Activated T-helper 9 cell treated with anti-CD3 and anti-CD28 coated beads, Interleukin-2, amount 50 U/mL, for 16 hours (primary cell): Measurements from ENCODE around the gene RPS18.

Experiments
- DNase-seq: peaks from one replicate; pipeline ENCODE4 v3.0.0-alpha.2; 2020; ENCODE audit warnings: low read depth

RPS18 gene

DNA sequence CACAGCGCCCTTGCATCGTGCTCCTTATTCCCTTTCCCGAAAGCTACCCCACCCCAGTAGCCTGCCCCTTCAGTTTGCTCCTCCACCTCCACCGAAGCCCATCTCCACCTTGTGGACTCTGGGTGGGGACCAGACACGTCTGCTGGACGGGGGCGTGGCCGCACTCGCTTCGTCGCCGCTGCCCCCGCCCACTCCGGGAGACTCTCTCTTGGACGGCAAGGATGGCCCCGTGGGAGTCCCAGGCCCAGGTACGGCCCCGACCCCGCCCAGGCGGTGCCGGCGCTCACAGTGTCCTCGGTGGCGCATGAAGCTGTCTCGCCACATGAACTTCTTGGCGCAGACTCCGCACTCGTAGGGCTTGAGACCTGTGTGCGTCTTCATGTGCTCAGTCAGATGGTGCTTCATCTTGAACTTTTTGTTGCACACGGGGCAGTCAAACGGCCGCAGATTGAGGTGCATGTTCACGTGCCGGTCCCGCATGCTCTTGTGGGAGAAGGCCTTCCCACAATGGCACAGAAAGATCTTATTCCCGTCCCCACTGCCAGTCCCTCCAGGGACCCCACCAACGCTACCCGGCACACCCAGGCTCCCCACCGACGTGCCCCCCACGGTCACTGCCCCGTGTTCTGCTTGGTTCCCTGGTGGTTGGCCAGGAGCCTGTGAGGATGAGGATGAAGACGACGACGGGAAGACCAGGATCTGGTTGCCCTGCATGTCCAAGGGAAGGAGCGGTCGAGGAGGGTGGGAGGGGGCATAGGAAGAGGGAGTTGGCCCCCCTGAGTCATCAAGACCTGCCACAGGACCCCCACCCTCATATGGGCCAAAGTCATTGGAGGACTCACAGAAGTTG lies 43.3 kb downstream of the RPS18 start:
- no peak for DNase-seq

DNA sequence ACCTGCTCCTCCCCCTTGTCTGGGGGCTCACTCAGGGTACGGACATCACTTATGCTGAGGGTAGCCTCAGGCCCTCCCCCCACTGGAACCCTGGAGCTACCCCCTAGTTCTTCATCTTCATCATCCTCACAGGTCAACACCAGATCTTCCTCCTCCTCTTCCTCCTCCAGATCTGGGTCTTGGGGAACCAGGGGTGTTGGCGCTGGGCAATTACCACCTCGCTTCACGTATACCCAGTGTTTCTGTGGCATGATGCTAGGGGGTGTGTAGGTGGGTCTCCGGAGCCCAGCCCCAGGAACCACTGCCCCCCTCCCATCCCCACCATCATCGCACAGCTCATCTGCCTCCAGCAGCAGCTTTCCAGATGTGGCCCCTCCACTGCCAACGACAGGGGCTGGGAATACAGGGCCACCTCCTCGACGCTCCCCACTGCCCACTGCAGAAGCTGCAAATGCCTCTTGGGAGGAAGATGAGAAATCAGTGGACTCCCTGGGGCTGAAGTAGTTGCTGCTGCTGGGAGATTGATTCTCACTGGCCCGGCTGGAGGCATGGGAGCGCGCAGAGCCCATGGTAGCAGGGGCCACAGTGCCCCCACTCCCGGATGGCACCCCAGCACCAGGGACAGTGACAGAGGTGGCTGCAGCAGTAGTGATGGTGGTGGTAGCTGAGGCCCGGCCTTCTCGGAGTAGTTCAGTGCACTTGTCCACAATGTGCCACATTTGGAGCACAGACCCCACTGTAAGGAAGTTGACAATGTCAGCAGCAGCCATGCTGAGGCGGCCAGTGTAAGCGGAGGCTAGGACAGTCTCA lies 44.1 kb downstream of the RPS18 start:
- no peak for DNase-seq

DNA sequence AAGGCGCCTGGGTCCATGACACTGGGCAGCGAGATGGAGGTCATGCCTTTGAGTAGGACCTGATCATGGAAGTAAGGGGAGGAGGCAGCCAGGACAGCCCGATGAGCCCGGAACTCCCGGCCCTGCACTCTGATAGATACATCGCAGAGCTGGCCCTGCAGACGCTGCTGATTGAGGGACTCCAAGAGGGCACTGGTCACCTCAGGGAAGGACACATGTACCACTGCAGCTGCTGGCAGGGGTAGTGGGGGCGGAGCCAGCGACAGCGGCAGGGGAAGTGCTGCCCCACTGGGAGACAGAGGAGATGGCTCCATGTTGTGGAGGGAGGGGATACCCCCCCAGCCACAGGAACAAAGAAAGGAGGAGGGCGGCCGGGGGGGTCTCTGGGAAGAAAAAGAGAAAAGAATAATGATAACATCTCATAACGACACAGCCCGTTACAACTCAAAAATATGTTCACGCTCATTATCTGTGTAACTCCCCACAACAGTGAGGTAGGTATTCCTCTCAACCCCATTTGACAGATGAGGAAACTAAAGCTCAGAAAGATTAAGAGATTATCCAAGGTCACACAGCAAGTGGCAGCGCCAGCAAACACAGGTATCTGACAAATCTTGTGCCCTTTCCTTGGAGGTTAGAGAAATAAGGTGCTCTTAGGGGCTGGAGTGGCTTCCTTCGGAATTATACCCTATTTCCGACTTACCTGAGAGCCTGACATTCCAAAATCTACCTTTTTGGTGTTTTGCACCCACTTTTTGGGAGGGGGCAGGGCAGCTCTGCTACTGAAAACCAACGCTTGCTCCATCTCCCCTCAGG lies 44.9 kb downstream of the RPS18 start:
- no peak for DNase-seq

DNA sequence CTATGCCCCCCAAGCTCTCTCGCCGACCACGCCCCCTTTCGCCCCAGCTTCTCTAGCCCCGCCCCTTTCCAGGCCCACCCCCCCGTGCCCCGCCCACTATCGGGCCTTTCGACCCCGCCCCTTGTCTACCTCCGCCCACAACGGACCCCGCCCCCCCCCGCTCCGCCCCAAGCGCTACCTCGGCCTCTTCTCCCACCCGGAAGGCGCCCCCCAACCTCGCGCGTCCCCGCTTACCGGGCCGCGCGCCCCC lies 45.5 kb downstream of the RPS18 start:
- no peak for DNase-seq

DNA sequence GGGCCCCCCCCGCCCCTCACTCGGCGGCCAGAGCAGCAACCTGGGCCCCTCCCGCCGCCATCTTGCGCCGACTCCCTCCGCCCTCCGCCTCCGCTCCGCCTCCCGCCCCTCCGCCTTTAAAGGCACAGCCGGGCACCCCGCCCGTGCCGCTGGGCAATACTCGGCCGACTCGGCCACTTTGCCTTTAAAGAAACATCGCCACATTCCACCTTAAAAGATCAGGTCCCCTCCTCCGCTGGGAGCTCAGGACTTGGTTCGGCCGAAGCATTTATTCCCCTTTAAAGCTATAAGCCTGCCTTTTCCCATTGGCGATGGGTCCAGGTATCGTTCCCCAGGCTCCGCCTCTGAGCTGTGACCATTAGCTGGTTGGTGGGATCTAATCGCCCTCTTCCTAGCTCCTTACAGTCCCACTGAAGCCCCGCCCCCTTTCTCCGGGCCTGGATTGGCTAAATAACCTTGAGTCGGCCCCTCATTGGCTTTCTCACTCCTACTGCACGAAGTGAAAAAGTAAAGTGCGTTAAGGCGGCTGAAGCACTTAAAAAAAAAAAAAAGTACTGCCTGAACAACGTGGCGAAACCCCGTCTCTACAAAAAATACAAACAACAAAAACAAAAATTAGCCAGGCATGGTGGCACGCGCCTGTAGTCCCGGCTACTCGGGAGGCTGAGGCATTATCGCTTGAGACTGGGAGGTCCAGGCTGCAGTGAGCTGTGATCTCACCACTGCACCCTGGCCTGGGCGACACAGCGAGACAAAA lies 46.0 kb downstream of the RPS18 start, which contains the start of gene ZBTB22:
Gene ZBTB22, minus strand, starts transcription at position 76 of the 757 bp plus-strand sequence. CDS start 828 bp downstream, outside the sequence.
- DNase-seq = peak; percentile 90

DNA sequence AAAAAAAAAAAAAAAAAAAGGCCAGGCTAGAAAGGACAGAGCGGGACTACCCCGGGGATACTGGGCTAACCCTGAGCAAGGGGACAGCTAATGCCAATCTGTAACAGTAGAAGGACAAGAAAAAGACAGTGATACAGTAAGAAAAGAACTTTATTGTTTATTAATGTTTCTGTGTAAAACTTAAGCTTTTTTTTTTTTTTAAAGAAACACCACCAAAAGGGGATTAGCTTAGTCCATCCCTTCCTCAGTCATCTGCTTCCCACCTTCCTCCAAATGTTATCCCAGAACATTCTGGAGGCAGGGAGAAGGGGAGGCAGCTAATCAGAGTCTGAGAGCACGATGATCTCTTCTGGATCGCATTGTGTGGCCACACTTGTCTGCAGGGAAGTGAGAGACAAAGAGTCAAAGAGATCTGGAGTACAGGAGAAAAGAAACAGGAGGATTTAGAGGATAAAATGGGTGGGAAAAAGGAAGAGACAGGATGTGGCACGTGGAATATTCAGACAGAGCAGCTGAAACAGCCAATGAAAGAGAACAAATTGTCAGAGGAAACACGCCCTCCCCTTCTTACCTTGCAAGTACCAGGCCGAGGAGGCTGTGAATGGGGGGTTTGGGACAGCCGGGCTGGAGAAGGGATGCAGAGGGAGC lies 46.7 kb downstream of the RPS18 start:
- DNase-seq = no peak

DNA sequence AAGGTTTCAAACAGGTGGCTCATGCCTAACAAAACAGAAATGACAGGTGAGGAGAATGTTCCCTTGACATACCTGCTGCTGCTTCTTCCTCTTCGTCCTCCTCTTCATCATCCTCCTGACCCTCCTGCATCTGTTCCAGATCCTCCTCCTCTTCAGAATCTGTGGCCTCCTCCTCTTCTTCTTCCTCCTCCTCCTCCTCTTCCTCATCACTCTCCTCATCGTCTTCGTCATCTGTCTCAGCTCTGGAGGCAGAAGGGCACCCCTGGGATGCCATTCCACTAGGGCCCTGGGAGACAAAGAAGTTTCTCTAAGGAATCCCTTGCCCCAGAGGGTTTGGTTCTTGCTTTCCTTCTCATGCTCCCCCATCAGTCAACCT lies 48.1 kb downstream of the RPS18 start:
- no peak for DNase-seq

DNA sequence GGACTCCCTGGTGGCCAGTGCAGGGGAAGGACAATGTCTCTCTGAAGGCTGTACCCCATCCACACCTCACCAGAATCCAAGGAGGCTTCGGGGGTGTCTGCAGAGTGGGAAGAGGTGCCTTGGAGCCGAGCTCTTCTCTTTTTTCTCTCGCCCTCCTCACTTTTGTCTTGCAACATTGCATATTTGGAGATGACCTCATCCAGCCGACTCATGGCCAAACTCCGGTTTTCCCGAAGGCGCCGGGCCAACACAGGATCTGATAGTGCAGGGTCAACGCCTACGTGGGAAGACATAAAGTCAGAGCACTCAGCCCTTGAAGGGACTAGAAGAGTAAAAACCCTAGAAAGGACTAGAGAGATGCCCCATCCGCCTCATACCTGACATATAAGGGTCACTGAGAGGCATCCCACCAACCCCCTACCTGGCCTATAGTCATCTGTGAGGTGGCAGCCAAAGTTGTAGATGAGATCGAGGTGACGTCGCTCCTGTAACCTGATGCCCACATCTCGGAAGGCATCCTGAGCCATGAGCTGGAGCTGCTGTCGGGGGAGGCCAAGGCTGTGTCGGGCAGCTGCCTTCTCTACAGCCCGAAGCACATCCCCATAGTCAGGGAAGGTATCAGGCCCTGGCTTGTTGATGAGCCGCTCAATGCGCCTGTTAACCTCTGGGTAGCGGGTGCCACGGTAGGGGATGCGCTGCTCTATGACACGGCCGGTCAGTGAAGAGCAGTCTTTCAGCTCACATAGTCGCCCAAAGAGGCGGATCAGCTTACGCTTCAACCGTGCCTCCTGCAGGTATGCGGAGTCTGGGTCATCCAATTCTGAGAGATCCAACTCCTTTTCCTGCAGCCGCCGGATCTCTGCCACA lies 48.7 kb downstream of the RPS18 start:
- no peak for DNase-seq

DNA sequence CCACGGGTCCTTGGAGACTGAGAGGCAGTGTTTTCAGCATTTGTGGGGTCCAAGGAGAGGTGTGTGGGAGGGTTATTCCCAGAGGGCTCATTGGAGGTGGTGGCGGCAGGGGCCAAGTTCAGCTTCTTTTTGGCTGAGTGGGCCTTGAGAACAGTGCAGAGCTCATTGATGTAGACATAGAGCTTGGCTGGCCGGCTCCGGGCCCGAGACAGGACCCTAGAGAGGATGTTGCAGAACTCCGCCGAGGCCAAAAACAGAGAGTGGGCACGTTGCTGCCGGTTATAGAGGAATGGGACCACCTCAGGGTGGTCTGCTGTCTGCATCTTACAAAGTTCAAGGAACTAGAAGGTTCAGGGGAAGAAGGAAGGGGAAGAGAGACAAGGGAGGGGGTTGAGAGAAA lies 49.4 kb downstream of the RPS18 start:
- no peak for DNase-seq

DNA sequence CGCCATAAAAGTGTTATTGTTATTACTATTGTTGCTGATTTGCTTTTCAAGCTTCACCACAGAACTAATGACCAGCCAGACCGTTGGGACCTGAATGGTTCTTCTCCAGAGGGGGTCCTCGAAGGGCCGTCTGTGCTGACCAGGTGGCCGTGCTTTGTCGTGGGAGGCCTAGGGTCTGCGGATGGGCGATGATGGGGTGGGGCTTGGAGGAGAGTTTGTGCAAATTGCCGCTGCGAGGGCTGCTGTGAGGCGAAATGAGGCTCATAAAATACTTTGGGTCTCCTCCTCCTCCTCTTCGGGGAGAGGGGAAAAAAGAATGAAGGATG lies 51.7 kb downstream of the RPS18 start:
- no peak for DNase-seq

DNA sequence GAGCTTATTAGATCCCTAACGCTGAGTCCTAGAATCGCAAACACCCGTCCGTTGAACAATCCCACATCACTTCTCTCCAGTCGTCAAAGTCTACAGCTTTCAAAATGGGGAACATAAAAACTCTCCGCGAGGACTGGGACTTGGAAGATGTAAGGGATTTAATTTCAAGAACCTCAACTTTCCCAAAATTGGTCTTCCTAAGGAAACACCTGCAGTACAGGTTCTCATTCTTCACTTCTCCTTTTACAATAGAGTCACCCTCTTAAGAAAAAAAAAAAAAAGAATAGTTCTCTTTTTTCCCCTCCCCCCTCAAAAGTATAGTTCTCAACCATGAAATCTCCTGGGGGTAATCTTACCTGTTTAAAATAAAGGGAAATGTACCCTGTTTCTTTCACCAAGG lies 52.2 kb downstream of the RPS18 start:
- no peak for DNase-seq
